ENCODE measurements around the gene ZNF750. TPM values are rescaled to one million over a fixed set of nuclear protein-coding genes. Genes with fewer than 3 reads are reported as not detected.

Gene ZNF750
- total RNA-seq, 1 experiment from 2014 or later = not detected

GRCh38 chr17:82805254-82805653 is 34.6 kb downstream of the ZNF750 start:
- in situ Hi-C loops (cut with HindIII; ENCODE audit: low pct_unique_long_range_greater_than_20kb, low sequenced_read_pairs) (no loop called here), intact Hi-C loops (cut with micrococcal nuclease; ENCODE audit: unreplicated experiment) (no loop called here)
- ChIA-PET POLR2A (no interaction called here), CTCF (no interaction called here)
- no peaks in the 10 kb centered on the region for H3K27me3 ChIP-seq (ENCODE audit: control insufficient read depth, insufficient read depth, low read length)
- H3K4me1 ChIP-seq (ENCODE audit: control insufficient read depth, insufficient read depth, low read length) = no peaks in the 10 kb centered on the region
- BruUV-seq (replicated peaks) = no TSS peak
- DNase-seq (ENCODE audit: low read depth, low spot score) (no peak), ATAC-seq (no peak)
- no peak overlapping the region for H3K27ac ChIP-seq (ENCODE audit: low read length)
- H3K36me3 ChIP-seq (ENCODE audit: control insufficient read depth, insufficient read depth, low read length) = peaks cover 7% of the 10 kb centered on the region; the same call in 1 of the 2 replicates
- no peak overlapping the region for H3K4me3 ChIP-seq (ENCODE audit: low read depth in 2 of 2, low read length in 2 of 2)
- no peaks in the 10 kb centered on the region for H3K9me3 ChIP-seq (ENCODE audit: control insufficient read depth, insufficient read depth, low read depth, low read length)
- TF ChIP-seq SIN3A (IDR thresholded peaks at IDR 0.05; ENCODE audit: borderline replicate concordance, insufficient read depth, low read depth, low read length) (no peak), TCF7L2 (IDR thresholded peaks at IDR 0.05; ENCODE audit: low read depth, low read length) (no peak), POLR2AphosphoS5 (IDR thresholded peaks at IDR 0.05; ENCODE audit: low read depth, low read length) (no peak)
- TF ChIP-seq, protein P1, sequence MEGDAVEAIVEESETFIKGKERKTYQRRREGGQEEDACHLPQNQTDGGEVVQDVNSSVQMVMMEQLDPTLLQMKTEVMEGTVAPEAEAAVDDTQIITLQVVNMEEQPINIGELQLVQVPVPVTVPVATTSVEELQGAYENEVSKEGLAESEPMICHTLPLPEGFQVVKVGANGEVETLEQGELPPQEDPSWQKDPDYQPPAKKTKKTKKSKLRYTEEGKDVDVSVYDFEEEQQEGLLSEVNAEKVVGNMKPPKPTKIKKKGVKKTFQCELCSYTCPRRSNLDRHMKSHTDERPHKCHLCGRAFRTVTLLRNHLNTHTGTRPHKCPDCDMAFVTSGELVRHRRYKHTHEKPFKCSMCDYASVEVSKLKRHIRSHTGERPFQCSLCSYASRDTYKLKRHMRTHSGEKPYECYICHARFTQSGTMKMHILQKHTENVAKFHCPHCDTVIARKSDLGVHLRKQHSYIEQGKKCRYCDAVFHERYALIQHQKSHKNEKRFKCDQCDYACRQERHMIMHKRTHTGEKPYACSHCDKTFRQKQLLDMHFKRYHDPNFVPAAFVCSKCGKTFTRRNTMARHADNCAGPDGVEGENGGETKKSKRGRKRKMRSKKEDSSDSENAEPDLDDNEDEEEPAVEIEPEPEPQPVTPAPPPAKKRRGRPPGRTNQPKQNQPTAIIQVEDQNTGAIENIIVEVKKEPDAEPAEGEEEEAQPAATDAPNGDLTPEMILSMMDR (IDR thresholded peaks at IDR 0.05) = no peak

GRCh38 chr17:82804442-82805191 is 35.2 kb downstream of the ZNF750 start:
- Histone ChIP-seq H3K4me1 (ENCODE audit: control insufficient read depth, insufficient read depth, low read length) (no peaks in the 10 kb centered on the region), H3K27me3 (ENCODE audit: control insufficient read depth, insufficient read depth, low read length) (no peaks in the 10 kb centered on the region), H3K9me3 (ENCODE audit: control insufficient read depth, insufficient read depth, low read depth, low read length) (no peaks in the 10 kb centered on the region), H3K27ac (ENCODE audit: low read length) (no peak overlapping the region), H3K4me3 (ENCODE audit: low read depth in 2 of 2, low read length in 2 of 2) (no peak overlapping the region), H3K36me3 (ENCODE audit: control insufficient read depth, insufficient read depth, low read length) (peaks cover 7% of the 10 kb centered on the region; the same call in 1 of the 2 replicates)
- POLR2A ChIA-PET = no interaction called here
- in situ Hi-C loops (cut with HindIII; ENCODE audit: low pct_unique_long_range_greater_than_20kb, low sequenced_read_pairs) (no loop called here), intact Hi-C loops (cut with micrococcal nuclease; ENCODE audit: unreplicated experiment) (no loop called here)
- no TSS peak for BruUV-seq (replicated peaks)
- no peak for ATAC-seq
- DNase-seq (ENCODE audit: low read depth, low spot score) = no peak
- CTCF ChIA-PET = no interaction called here
- TF ChIP-seq SIN3A (IDR thresholded peaks at IDR 0.05; ENCODE audit: borderline replicate concordance, insufficient read depth, low read depth, low read length) = no peak
- TF ChIP-seq, protein P1 (IDR thresholded peaks at IDR 0.05) = no peak
- TF ChIP-seq, protein P2, sequence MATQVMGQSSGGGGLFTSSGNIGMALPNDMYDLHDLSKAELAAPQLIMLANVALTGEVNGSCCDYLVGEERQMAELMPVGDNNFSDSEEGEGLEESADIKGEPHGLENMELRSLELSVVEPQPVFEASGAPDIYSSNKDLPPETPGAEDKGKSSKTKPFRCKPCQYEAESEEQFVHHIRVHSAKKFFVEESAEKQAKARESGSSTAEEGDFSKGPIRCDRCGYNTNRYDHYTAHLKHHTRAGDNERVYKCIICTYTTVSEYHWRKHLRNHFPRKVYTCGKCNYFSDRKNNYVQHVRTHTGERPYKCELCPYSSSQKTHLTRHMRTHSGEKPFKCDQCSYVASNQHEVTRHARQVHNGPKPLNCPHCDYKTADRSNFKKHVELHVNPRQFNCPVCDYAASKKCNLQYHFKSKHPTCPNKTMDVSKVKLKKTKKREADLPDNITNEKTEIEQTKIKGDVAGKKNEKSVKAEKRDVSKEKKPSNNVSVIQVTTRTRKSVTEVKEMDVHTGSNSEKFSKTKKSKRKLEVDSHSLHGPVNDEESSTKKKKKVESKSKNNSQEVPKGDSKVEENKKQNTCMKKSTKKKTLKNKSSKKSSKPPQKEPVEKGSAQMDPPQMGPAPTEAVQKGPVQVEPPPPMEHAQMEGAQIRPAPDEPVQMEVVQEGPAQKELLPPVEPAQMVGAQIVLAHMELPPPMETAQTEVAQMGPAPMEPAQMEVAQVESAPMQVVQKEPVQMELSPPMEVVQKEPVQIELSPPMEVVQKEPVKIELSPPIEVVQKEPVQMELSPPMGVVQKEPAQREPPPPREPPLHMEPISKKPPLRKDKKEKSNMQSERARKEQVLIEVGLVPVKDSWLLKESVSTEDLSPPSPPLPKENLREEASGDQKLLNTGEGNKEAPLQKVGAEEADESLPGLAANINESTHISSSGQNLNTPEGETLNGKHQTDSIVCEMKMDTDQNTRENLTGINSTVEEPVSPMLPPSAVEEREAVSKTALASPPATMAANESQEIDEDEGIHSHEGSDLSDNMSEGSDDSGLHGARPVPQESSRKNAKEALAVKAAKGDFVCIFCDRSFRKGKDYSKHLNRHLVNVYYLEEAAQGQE (IDR thresholded peaks at IDR 0.05; ENCODE audit: insufficient read depth in 1 of 2, low read depth in 2 of 2, low read length in 1 of 2) = no peak
- no peak for TF ChIP-seq POLR2AphosphoS5 (IDR thresholded peaks at IDR 0.05; ENCODE audit: low read depth, low read length)
- TF ChIP-seq TCF7L2 (IDR thresholded peaks at IDR 0.05; ENCODE audit: low read depth, low read length) = no peak

Measured in Panc1 (cell line).